Heart right ventricle (tissue), 16 donors: ENCODE measurements around the gene GBA2. TPM values are rescaled to one million over a fixed set of nuclear protein-coding genes. Genes with fewer than 3 reads are reported as not detected.

Experiments used
- ATAC-seq, 8 donors: fragments of 200-7000 bp; cut with Tn5 transposase; one replicate each; pipeline ENCODE4 v1.9.1; 2020; ENCODE audit warnings: mild to moderate bottlenecking in 8 of 8, moderate library complexity in 8 of 8, moderate number of reproducible peaks in 1 of 8
- DNase-seq, 2 donors: peaks; one replicate each; pipeline ENCODE4 v3.0.0-alpha.2; 2020
- H3K27ac ChIP-seq, 10 donors: fragments of 200-600 bp; sonication (generic) in 2 of 10; one replicate each; pipeline versions ENCODE4 v1.5.0 to v1.8.0; 2020 to 2022; ENCODE audit warnings: mild to moderate bottlenecking in 3 of 10
- H3K27me3 ChIP-seq, 7 donors: fragments of 200-600 bp; one replicate each; pipeline ENCODE4 v1.8.0; 2021 to 2022; ENCODE audit warnings: mild to moderate bottlenecking in 2 of 7
- H3K36me3 ChIP-seq, 9 donors: fragments of 200-600 bp; sonication (generic) in 1 of 9; one replicate each; pipeline versions ENCODE4 v1.5.0 to v1.8.0; 2020 to 2022; ENCODE audit warnings: mild to moderate bottlenecking in 2 of 9
- H3K4me1 ChIP-seq, 9 donors: fragments of 200-600 bp; sonication (generic) in 1 of 9; one replicate each; pipeline versions ENCODE4 v1.5.0 to v1.8.0; 2020 to 2022; ENCODE audit warnings: mild to moderate bottlenecking in 4 of 9
- H3K4me3 ChIP-seq, 10 donors: fragments of 200-600 bp; sonication (generic) in 2 of 10; one replicate each; pipeline versions ENCODE4 v1.5.0 to v1.8.0; 2020 to 2022; ENCODE audit warnings: mild to moderate bottlenecking in 7 of 10, moderate library complexity in 2 of 10
- H3K9me3 ChIP-seq, 11 donors: fragments of 200-600 bp in 10 of 11; sonication (generic) in 2 of 11; one replicate each; pipeline versions ENCODE4 v1.5.0 to v1.8.0; 2013 to 2022; ENCODE audit warnings: mild to moderate bottlenecking in 2 of 11, control low read depth in 1 of 11, moderate library complexity in 1 of 11
- CTCF ChIP-seq, 9 donors: fragments of 200-600 bp; sonication (generic) in 2 of 9; IDR thresholded peaks; one replicate each; pipeline versions ENCODE4 v1.5.0 to v1.8.0; 2021 to 2022; ENCODE audit warnings: antibody characterized with exemption in 9 of 9, mild to moderate bottlenecking in 5 of 9, moderate library complexity in 1 of 9
- WGBS, 2 donors: extraction: QIAGEN DNeasy Blood & Tissue Kit; methylation state at CpG; one replicate each; pipeline ENCODE4 v1.1.7; 2013; ENCODE audit warnings: inconsistent platforms in 1 of 2; 5-methylcytosine and 5-hydroxymethylcytosine counted together
- intact Hi-C, 10 donors: fragments of 100-400 bp; cut with DNase I; formaldehyde crosslinking; loops; one replicate each; pipeline versions ENCODE4 v1.11.1 to v1.14.2; 2022
- polyA plus RNA-seq, 2 donors: library from polyadenylated mRNA; stranded (reverse); fragments of 200-250 nt; gene quantifications; one replicate each; pipeline ENCODE4 v1.2.3, GENCODE V29; 2013
- total RNA-seq, 10 donors: library from RNA; stranded (reverse); fragmentation: NEBNext Ultra II Directional in 3 of 10; extraction: Animal tissue kit (Norgen Biotek cat#: 25700) in 3 of 10; gene quantifications; one replicate each; pipeline versions ENCODE4 v1.2.1 to v1.2.4, GENCODE V29; 2021 to 2023
- donor health status: Arrhythmogenic right ventricular cardiomyopathy.
- donor health status: ischemic (EF 13 %, LVEDD 7.1; RV severe dilation, severe dysfunction).
- donor health status: healthy with polysubstance abuse.
- donor health status: DM: no; HTN: yes; CAD: no.
- donor health status: DM: no; HTN: no; CAD: no.
- donor health status: ischemic (EF 25% LVEDD 6.9; RV normal size, moderate dysfunction).
- donor health status: ischemic (EF 25% LVEDD 5.7; RV mildly dilated, moderate dysfunction).
- donor health status: healthy.
- donor health status: DM: yes; HTN: yes; CAD: no.
- donor health status: Ischemic cardiomyopathy.
- donor health status: ischemic (EF 35%, LVEDD 5.7; RV mildly dilated, moderate dysfunction).
- donor health status: nonischemic (EF 11% LVEDD 7.7; RV severe dilation, severe dysfunction).
- donor health status: DM: yes; HTN: yes; CAD: no.
- donor health status: PGD.
- donor health status: ischemic (EF 29% LVEDD 5.4; RV normal size, mild dysfunction).
- donor health status: nonischemic (EF 23%, LVEDD 6.1; RV moderate dilation, normal function).

The GBA2 gene
- total and polyA plus RNA-seq, 12 donors: 47.4 to 102 (median 79.5) TPM

GRCh38 chr9:35729700-35730485 lies 19.1 kb downstream of the GBA2 start:
- no peak for ATAC-seq
- peak overlapping the region in 9 of 10 donors; percentile 60 to 99 (median 99) for H3K27ac ChIP-seq

GRCh38 chr9:35729101-35729500 lies 19.9 kb downstream of the GBA2 start:
- DNase-seq (no peak), ATAC-seq (no peak)
- no peaks in the 10 kb centered on the region for H3K27me3 ChIP-seq
- no peaks in the 10 kb centered on the region for H3K9me3 ChIP-seq
- peak overlapping the region in 9 of 10 donors; percentile 23 to 98 (median 88) for H3K4me3 ChIP-seq
- 42 to 54% methylated on average over 3 of the region's 3 CpGs for WGBS, 2 donors
- H3K36me3 ChIP-seq: peaks cover 0 to 41% (median 11%) of the 10 kb centered on the region in 9 donors
- intact Hi-C loops: loop anchor here in 8 of 10 donors (2.0 to 10.0 kb wide), 7 partner anchors 37 to 127 kb away; partner anchors contain the start of genes ARHGEF39 (in 2 of the 8), CCDC107 (in 2 of the 8) and RMRP (in 2 of the 8)
- H3K4me1 ChIP-seq: peaks cover 54 to 76% (median 69%) of the 10 kb centered on the region in 9 donors
- TF ChIP-seq CTCF (IDR thresholded peaks at IDR 0.05): no peak
- peak overlapping the region in 9 of 10 donors; percentile 60 to 99 (median 99) for H3K27ac ChIP-seq

More at GRCh38 chr9:35729700-35730485, 19.1 kb downstream of the GBA2 start:
- DNase-seq: peak; percentile 54 to 61
- Histone ChIP-seq H3K9me3 (no peaks in the 10 kb centered on the region), H3K4me1 (peaks cover 54 to 81% (median 69%) of the 10 kb centered on the region in 9 donors), H3K4me3 (peak overlapping the region in 9 of 10 donors; percentile 65 to 98 (median 88)), H3K27me3 (no peaks in the 10 kb centered on the region), H3K36me3 (peaks cover 0 to 41% (median 3%) of the 10 kb centered on the region in 9 donors)
- intact Hi-C loops: loop anchor here in 9 of 10 donors (2.0 to 10.0 kb wide), 11 partner anchors 33 to 128 kb away; partner anchors contain the start of genes CCDC107 (in 3 of the 9), RMRP (in 3 of the 9), ARHGEF39 (in 2 of the 9) and FAM221B (in 1 of the 9)
- TF ChIP-seq CTCF (IDR thresholded peaks at IDR 0.05): peak; percentile 21 to 59 (median 54)
- WGBS, 2 donors: 13 to 18% methylated on average over 6 of the region's 6 CpGs

GRCh38 chr9:35728041-35728971 lies 20.7 kb downstream of the GBA2 start:
- Histone ChIP-seq H3K4me1 (peaks cover 48 to 68% (median 61%) of the 10 kb centered on the region in 9 donors), H3K27me3 (no peaks in the 10 kb centered on the region), H3K36me3 (peaks cover 0 to 46% (median 19%) of the 10 kb centered on the region in 9 donors), H3K4me3 (peak overlapping the region in 9 of 10 donors; percentile 13 to 92 (median 71)), H3K9me3 (no peaks in the 10 kb centered on the region), H3K27ac (peak overlapping the region; percentile 60 to 99 (median 98))
- no peak for TF ChIP-seq CTCF (IDR thresholded peaks at IDR 0.05)
- 1 to 2% methylated on average over 10 of the region's 10 CpGs for WGBS, 2 donors
- peak; percentile 18 to 57 (median 36) for ATAC-seq
- intact Hi-C loops: loop anchor here in 8 of 10 donors (1.0 to 10.0 kb wide), 8 partner anchors 36 to 126 kb away; partner anchors contain the start of genes ARHGEF39 (in 2 of the 8), CCDC107 (in 2 of the 8) and RMRP (in 2 of the 8)
- DNase-seq: peak; percentile 73 to 85
